Measurements from ENCODE around the gene PPP1R9A.
A peak's percentile ranks its signal among the peaks of the same experiment; 100 is the strongest.

The PPP1R9A gene

GRCh38 chr7:95250571-95250970 is 343.2 kb downstream of the PPP1R9A start:
- DNase-seq (no peak), ATAC-seq (no peak)
- Mint-ChIP-seq H3K27ac (no peak overlapping the region), H3K9me3 (no peaks in the 10 kb centered on the region), H3K27me3 (peaks cover 2% of the 10 kb centered on the region), H3K4me1 (no peaks in the 10 kb centered on the region), H3K4me3 (no peak overlapping the region)

GRCh38 chr7:95251966-95252365 is 344.6 kb downstream of the PPP1R9A start:
- Mint-ChIP-seq H3K4me1 (no peaks in the 10 kb centered on the region), H3K27me3 (no peaks in the 10 kb centered on the region), H3K4me3 (no peak overlapping the region), H3K27ac (no peak overlapping the region), H3K9me3 (no peaks in the 10 kb centered on the region)
- ATAC-seq (no peak), DNase-seq (no peak)

DNA sequence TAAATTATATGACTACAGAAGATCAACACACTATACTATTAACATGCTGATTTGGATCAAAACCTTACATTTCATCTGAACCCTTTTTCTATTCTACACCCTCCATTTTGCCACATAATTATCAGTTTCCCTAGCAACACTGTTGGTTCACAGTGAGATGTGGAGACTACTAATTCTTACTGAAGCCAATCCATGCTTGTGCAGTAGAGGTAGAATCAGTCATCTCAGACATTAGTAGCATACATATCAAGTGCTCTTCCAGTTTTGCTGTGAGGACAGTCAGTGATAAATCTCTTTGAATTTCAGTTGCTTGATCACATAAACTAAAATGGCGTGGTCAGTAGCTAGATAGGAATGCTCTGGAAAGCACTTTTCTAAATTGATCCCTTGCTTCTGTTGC is 346.6 kb downstream of the PPP1R9A start:
- no peak overlapping the region for H3K27ac Mint-ChIP-seq
- no peaks in the 10 kb centered on the region for H3K4me1 Mint-ChIP-seq
- H3K9me3 Mint-ChIP-seq: no peaks in the 10 kb centered on the region
- H3K4me3 Mint-ChIP-seq: no peak overlapping the region
- DNase-seq (no peak), ATAC-seq (no peak)
- H3K27me3 Mint-ChIP-seq: no peaks in the 10 kb centered on the region

DNA sequence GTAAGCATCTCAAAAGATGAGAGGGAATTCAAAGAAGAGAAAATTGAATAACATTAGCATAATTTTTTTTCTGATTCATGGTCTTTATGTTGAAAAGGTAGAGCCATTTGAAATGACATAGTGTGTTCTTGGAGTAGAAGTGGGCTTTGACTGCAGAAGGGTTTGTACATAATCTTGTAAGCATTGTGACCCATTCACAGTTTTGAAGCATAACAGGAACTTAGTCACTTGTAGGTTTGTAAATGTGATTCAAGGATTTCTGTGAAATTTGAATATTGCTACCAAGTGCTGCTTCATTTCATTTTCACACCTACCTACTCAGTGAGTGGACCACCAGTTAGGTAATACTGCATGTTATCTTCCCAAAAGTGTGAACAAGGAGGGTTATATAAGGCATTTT is 348.3 kb downstream of the PPP1R9A start:
- Mint-ChIP-seq H3K4me3 (no peak overlapping the region), H3K9me3 (no peaks in the 10 kb centered on the region), H3K27ac (no peak overlapping the region), H3K4me1 (no peaks in the 10 kb centered on the region), H3K27me3 (no peaks in the 10 kb centered on the region)
- no peak for DNase-seq
- no peak for ATAC-seq

DNA sequence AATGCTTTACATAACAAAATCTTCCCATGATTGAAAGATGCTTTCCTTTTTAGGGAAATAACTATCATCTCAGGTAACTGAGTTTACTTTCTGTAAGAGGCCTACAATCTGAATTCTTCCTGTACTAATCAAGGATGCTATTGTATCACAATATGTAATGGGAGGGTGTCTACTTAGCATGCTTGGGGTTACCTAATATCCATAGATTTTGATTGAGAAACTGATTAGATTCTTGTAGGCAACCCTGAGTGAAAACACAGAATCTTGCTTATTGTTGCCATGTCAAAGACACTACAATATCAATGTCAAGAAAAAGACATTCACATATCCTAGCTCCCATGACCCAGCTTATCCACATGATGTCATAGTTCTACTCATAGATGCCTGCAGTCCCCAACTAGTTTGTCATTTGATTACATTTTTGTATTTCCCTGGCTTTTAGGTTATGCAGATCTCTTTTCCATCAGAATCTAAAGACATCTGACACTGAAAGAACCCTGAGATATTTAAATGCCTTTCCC is 354.6 kb downstream of the PPP1R9A start:
- Mint-ChIP-seq H3K9me3 (no peaks in the 10 kb centered on the region), H3K27ac (no peak overlapping the region), H3K4me1 (no peaks in the 10 kb centered on the region), H3K27me3 (no peaks in the 10 kb centered on the region), H3K4me3 (no peak overlapping the region)
- ATAC-seq (no peak), DNase-seq (no peak)

DNA sequence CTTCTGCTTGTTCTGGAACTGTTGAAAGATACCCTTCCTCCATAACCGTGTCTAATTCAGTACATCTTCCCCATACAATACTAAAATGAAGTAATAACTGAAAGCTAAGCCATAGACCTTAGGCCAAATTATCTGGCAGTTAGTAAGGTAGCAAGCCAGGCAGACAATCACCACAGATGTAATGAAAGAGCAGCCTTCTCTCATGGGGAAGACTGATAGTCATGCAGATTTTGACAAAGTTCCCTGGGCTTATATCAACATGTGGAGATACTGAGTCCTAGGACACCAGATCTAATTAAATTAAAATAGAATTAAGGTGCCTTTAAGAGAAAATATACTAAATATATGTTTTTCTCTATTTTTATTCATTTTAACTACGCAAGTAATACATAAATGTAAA is 355.5 kb downstream of the PPP1R9A start:
- Mint-ChIP-seq H3K27me3 (no peaks in the 10 kb centered on the region), H3K27ac (no peak overlapping the region), H3K9me3 (no peaks in the 10 kb centered on the region), H3K4me1 (no peaks in the 10 kb centered on the region), H3K4me3 (no peak overlapping the region)
- DNase-seq (no peak), ATAC-seq (no peak)

- H3K27ac Mint-ChIP-seq: no peak overlapping the region
- H3K4me3 Mint-ChIP-seq: no peak overlapping the region
- no peaks in the 10 kb centered on the region for H3K9me3 Mint-ChIP-seq
- H3K27me3 Mint-ChIP-seq: no peaks in the 10 kb centered on the region
- H3K4me1 Mint-ChIP-seq: no peaks in the 10 kb centered on the region
- ATAC-seq (no peak), DNase-seq (no peak)
Observed at GRCh38 chr7:95263785-95264362, 356.5 kb downstream of the PPP1R9A start.

GRCh38 chr7:95264363-95264891 is 357.0 kb downstream of the PPP1R9A start:
- no peaks in the 10 kb centered on the region for H3K27me3 Mint-ChIP-seq
- no peaks in the 10 kb centered on the region for H3K4me1 Mint-ChIP-seq
- no peak overlapping the region for H3K4me3 Mint-ChIP-seq
- ATAC-seq (no peak), DNase-seq (no peak)
- H3K27ac Mint-ChIP-seq: no peak overlapping the region
- no peaks in the 10 kb centered on the region for H3K9me3 Mint-ChIP-seq

- Mint-ChIP-seq H3K4me1 (no peaks in the 10 kb centered on the region), H3K4me3 (no peak overlapping the region), H3K27me3 (no peaks in the 10 kb centered on the region), H3K27ac (no peak overlapping the region), H3K9me3 (no peaks in the 10 kb centered on the region)
- DNase-seq: no peak
- ATAC-seq: no peak
Observed at GRCh38 chr7:95265634-95266033, 358.2 kb downstream of the PPP1R9A start.

DNA sequence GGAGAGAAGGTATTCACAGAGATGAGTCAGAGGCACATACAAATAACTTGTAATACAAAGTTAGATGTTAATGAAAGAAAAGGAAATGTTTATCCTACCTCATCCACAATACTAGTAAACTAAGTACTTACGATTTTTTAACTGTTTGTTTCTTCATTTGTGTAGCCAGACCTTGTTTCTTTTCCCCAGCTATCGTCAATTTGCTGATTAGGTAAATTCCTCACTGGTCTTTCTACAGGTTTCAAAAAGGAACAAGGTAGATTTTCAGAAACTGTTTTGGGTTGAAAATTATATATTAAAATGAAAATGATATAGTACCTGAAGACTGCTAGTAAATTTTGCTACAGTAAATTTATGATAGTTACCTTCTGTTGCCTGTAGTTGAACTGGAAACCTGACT is 360.4 kb downstream of the PPP1R9A start:
- no peak overlapping the region for H3K4me3 Mint-ChIP-seq
- H3K9me3 Mint-ChIP-seq: no peaks in the 10 kb centered on the region
- no peak overlapping the region for H3K27ac Mint-ChIP-seq
- H3K27me3 Mint-ChIP-seq: no peaks in the 10 kb centered on the region
- DNase-seq: no peak
- ATAC-seq: no peak
- H3K4me1 Mint-ChIP-seq: no peaks in the 10 kb centered on the region

DNA sequence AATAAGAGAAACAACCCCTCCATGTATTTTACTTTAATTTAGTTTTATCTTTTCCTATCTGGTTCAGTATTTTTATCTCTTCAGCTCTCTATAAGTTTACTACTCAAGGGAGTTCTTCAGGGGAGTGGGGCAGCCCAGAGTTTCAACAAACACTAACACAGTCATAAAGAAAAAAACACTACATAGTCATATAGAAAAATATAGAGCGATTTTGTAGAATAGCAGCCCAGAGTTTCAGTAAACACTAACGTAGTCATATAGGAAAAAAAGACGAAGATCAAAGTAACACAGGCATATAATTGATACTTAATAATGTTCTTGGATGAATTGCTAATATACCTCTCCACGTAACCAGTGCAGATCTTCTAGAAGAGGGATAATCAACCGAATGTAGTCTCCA is 362.2 kb downstream of the PPP1R9A start:
- Mint-ChIP-seq H3K9me3 (no peaks in the 10 kb centered on the region), H3K27ac (no peak overlapping the region), H3K4me3 (no peak overlapping the region), H3K27me3 (no peaks in the 10 kb centered on the region), H3K4me1 (no peaks in the 10 kb centered on the region)
- DNase-seq (no peak), ATAC-seq (no peak)

DNA sequence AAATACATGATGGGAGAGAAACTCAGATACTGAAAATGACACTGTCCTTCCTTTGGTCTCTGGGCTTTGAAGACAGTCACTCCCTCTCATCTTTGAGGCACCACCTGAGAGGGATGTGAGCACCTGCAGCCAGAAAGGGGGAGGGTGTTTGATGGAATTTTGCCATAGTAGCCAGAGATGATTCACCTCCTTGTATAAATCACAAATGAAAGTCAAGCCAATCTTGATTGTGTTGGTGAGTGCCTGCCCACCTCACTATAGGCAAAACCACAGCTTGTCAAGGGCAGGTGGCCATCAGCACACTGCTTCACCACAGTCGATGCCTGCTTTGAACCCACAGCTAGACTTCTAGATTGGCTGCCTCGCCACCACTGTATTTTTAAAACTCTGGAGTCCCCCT is 368.7 kb downstream of the PPP1R9A start:
- no peaks in the 10 kb centered on the region for H3K27me3 Mint-ChIP-seq
- no peaks in the 10 kb centered on the region for H3K9me3 Mint-ChIP-seq
- no peak overlapping the region for H3K4me3 Mint-ChIP-seq
- DNase-seq: no peak
- no peaks in the 10 kb centered on the region for H3K4me1 Mint-ChIP-seq
- H3K27ac Mint-ChIP-seq: no peak overlapping the region
- ATAC-seq: no peak

DNA sequence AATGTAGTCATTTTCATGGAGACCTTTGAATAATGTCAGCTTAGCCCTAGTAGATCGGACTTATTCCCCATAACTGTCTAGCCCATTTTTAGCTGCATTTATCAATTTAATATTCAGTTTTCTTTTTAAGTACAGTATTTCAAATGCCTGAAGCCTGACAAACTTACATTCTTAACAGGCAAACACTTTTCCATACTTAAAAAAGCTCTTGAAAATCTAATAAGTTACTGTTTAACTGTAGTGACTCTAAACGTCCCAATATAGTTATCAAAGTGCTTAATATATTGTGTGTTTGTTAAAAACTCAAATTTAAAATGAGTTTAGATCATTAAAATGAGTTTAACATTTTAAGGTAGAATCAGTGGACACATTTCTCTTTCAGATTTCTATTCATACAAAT is 372.0 kb downstream of the PPP1R9A start:
- no peaks in the 10 kb centered on the region for H3K9me3 Mint-ChIP-seq
- H3K4me1 Mint-ChIP-seq: no peaks in the 10 kb centered on the region
- no peak overlapping the region for H3K27ac Mint-ChIP-seq
- no peak overlapping the region for H3K4me3 Mint-ChIP-seq
- H3K27me3 Mint-ChIP-seq: no peaks in the 10 kb centered on the region
- no peak for ATAC-seq
- DNase-seq: no peak

DNA sequence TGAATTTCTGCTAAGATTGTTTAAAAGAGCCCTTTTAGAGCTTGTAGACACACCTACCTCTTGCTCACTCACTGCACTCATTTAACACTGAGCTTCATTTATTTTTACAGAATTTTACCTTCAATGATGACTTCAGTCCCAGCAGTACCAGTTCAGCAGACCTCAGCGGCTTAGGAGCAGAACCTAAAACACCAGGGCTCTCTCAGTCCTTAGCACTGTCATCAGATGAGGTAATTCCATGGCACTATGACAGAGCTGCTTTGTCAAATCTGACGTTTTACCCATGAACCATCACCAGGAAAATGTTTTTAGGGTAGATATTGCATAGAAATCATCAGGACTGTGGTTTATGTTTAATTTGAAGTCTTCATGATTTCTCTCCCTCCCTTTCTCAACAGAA is 378.7 kb downstream of the PPP1R9A start:
- DNase-seq: no peak
- no peaks in the 10 kb centered on the region for H3K9me3 Mint-ChIP-seq
- ATAC-seq: no peak
- no peaks in the 10 kb centered on the region for H3K4me1 Mint-ChIP-seq
- H3K27ac Mint-ChIP-seq: no peak overlapping the region
- H3K4me3 Mint-ChIP-seq: no peak overlapping the region
- H3K27me3 Mint-ChIP-seq: peaks cover 21% of the 10 kb centered on the region

- ATAC-seq: no peak
- Mint-ChIP-seq H3K4me1 (no peaks in the 10 kb centered on the region), H3K27ac (peak overlapping the region in 1 of 2 donors; percentile 16), H3K4me3 (no peak overlapping the region), H3K27me3 (peaks cover 21% of the 10 kb centered on the region), H3K9me3 (no peaks in the 10 kb centered on the region)
- DNase-seq: no peak
Observed at GRCh38 chr7:95290166-95290830, 382.9 kb downstream of the PPP1R9A start.

- H3K27me3 Mint-ChIP-seq: peaks cover 20% of the 10 kb centered on the region
- no peaks in the 10 kb centered on the region for H3K4me1 Mint-ChIP-seq
- no peak overlapping the region for H3K4me3 Mint-ChIP-seq
- no peaks in the 10 kb centered on the region for H3K9me3 Mint-ChIP-seq
- DNase-seq (no peak), ATAC-seq (no peak)
- no peak overlapping the region for H3K27ac Mint-ChIP-seq
Observed at GRCh38 chr7:95295397-95295796, 388.0 kb downstream of the PPP1R9A start.

- no peaks in the 10 kb centered on the region for H3K9me3 Mint-ChIP-seq
- H3K4me1 Mint-ChIP-seq: no peaks in the 10 kb centered on the region
- peaks cover 15% of the 10 kb centered on the region for H3K27me3 Mint-ChIP-seq
- H3K4me3 Mint-ChIP-seq: no peak overlapping the region
- no peak overlapping the region for H3K27ac Mint-ChIP-seq
- ATAC-seq (no peak), DNase-seq (no peak)
Observed at GRCh38 chr7:95296456-95296855, 389.1 kb downstream of the PPP1R9A start.

Measured in stimulated activated naive CD8-positive, alpha-beta T cell treated with anti-CD3 and anti-CD28 coated beads, Interleukin-15, amount 100 ng/mL, for 72 hours (primary cell).